T-helper 17 cell (primary cell): ENCODE data around the gene SERP2. TPM values are rescaled to one million over a fixed set of nuclear protein-coding genes. Genes with fewer than 3 reads are reported as not detected.

Source experiments
- ATAC-seq: fragments of 150-1000 bp; cut with Tn5 transposase; 2 replicates; pipeline ENCODE4 v1.10.0; 2021; ENCODE audit warnings: mild to moderate bottlenecking, moderate library complexity
- DNase-seq, 3 donors: peaks; one replicate each; pipeline versions ENCODE4 v3.0.0 to v3.0.0-alpha.2; 2020 to 2021
- H3K9me3 ChIP-seq: one replicate; pipeline ENCODE4 v1.7.0; 2013; ENCODE audit warnings: low read length, mild to moderate bottlenecking; ENCODE audit not compliant: control insufficient read depth, poor library complexity, severe bottlenecking
- H3K27ac Mint-ChIP-seq: one replicate; pipeline ENCODE4 v1.8.0; 2022; ENCODE audit warnings: mild to moderate bottlenecking, moderate library complexity, mixed read lengths
- H3K27me3 Mint-ChIP-seq: one replicate; pipeline ENCODE4 v1.8.0; 2022; ENCODE audit warnings: mixed read lengths
- H3K36me3 Mint-ChIP-seq: one replicate; pipeline ENCODE4 v1.8.0; 2022; ENCODE audit warnings: low read depth, mixed read lengths
- H3K4me1 Mint-ChIP-seq: one replicate; pipeline ENCODE4 v1.8.0; 2022; ENCODE audit warnings: mild to moderate bottlenecking, mixed read lengths
- H3K4me3 Mint-ChIP-seq: one replicate; pipeline ENCODE4 v1.8.0; 2022; ENCODE audit warnings: mild to moderate bottlenecking, moderate library complexity, mixed read lengths
- total RNA-seq, 4 donors: library from RNA in 2 of 4; stranded (reverse) in 2 of 4; gene quantifications; one replicate each; pipeline ENCODE4 v1.2.3 and lab custom pipeline; 2022 to 2026

SERP2 gene
- total RNA-seq, 2 donors from 2014 or later: not detected

DNA sequence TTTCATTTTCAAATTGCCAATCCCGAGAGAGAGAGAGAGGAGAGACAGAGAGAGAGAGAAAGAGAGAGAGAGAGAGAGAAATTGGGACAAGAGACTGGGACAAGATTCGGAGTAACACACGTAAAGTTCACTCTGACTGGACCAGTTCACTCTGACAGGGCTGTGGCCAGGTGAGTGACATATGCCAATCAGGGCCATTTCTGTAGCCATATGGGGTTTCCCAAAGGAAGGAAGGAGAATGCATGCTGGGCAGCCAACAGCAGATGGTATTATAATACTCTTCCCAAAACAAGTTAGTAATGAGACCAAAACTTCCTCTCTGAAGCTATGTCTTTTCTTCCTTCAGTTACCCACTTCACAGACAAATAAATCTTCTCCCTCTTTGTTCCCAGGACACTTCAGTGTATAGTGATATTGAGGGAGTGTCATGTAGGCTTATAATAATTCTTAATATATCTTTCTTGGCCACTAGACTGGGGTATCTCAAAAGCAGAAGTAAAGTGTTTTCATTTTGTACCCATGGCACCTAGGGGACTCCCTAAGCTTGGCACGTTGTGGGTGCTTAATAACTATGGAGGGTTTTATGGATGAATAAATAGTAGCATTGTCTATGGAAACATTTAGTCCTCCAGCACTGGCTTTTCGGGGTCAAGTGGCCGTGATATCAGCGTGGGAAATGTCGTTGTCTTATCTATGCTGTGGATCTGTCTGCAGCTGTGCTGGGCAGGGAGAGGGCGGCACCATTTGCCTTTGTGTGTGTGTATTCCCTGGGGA is 51.6 kb downstream of the SERP2 start:
- H3K36me3 Mint-ChIP-seq: peaks cover 5% of the 10 kb centered on the region
- H3K9me3 ChIP-seq: no peaks in the 10 kb centered on the region
- ATAC-seq (no peak), DNase-seq (no peak)
- H3K4me3 Mint-ChIP-seq: no peak overlapping the region
- no peak overlapping the region for H3K27ac Mint-ChIP-seq
- H3K4me1 Mint-ChIP-seq: peaks cover 6% of the 10 kb centered on the region
- peaks cover 58% of the 10 kb centered on the region for H3K27me3 Mint-ChIP-seq

- DNase-seq (no peak), ATAC-seq (no peak)
- Mint-ChIP-seq H3K4me3 (no peak overlapping the region), H3K36me3 (peaks cover 5% of the 10 kb centered on the region), H3K27me3 (peaks cover 56% of the 10 kb centered on the region), H3K27ac (no peak overlapping the region), H3K4me1 (peaks cover 6% of the 10 kb centered on the region)
- H3K9me3 ChIP-seq: no peaks in the 10 kb centered on the region
Measured at GRCh38 chr13:44425815-44426078, 52.1 kb downstream of the SERP2 start.

- DNase-seq (no peak), ATAC-seq (no peak)
- no peaks in the 10 kb centered on the region for H3K9me3 ChIP-seq
- Mint-ChIP-seq H3K4me3 (no peak overlapping the region), H3K4me1 (peaks cover 6% of the 10 kb centered on the region), H3K27ac (no peak overlapping the region), H3K36me3 (peaks cover 5% of the 10 kb centered on the region), H3K27me3 (peaks cover 49% of the 10 kb centered on the region)
Measured at GRCh38 chr13:44426461-44426860, 52.8 kb downstream of the SERP2 start.

DNA sequence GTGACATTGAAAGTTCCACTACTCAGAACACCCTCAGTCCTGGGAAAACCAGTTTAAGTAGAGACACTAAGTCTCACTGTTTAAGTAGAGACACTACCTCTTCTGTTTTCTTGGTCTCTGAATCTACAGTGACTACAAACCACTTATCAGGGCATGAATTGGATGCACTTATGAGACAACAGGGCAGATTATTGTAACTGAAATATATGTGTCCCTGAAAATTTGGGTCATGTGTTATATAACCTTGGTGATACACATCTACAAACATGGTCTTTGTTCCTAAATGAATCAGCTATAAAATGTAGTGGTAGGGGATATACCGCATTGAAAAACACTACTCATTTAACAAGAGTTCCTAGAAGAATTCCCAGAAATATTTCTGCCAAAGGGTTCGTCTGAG is 55.7 kb downstream of the SERP2 start:
- H3K4me3 Mint-ChIP-seq: no peak overlapping the region
- H3K9me3 ChIP-seq: no peaks in the 10 kb centered on the region
- H3K36me3 Mint-ChIP-seq: no peaks in the 10 kb centered on the region
- DNase-seq (no peak), ATAC-seq (no peak)
- peaks cover 21% of the 10 kb centered on the region for H3K27me3 Mint-ChIP-seq
- peaks cover 3% of the 10 kb centered on the region for H3K4me1 Mint-ChIP-seq
- H3K27ac Mint-ChIP-seq: no peak overlapping the region

DNA sequence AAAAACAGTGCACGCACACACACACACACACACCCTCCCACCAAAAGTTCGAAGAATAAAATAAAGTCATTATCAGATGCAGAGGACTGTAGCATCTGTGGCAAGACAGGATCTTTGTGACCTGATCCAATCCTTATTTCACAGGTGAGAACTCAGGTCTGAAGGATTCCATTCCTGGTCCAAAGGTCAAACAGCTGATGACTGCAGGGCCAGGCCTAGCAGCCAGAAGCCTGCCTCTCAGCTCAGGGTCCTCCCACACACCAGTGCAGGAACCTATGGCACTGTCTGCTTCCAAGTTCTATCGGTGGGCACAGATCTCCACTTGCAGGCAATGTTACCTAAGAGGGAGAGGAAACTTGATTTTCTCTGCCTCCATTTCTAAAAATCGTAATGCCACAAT is 57.5 kb downstream of the SERP2 start:
- Mint-ChIP-seq H3K36me3 (no peaks in the 10 kb centered on the region), H3K27me3 (peaks cover 3% of the 10 kb centered on the region), H3K4me3 (no peak overlapping the region), H3K27ac (no peak overlapping the region), H3K4me1 (peaks cover 4% of the 10 kb centered on the region)
- DNase-seq: no peak
- no peaks in the 10 kb centered on the region for H3K9me3 ChIP-seq
- ATAC-seq: no peak

DNA sequence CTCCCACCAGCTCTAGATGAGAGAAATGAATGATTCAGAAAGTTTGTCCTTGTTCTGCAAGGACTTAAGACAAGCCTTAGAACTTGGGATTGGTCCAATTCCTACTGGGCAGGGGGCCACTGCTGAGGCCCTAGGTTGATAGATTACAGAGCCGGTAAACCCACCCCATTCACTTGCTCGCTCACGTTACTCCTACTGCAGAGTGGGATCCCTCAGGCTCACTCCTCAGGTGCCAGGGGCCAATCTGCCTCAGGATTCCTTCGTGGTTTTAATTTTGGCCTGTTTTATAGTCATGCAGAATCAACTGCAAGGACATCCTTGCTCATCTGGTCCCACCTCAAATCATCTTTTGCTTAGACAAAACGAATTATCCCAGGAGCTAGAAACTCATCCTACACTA is 59.0 kb downstream of the SERP2 start:
- Mint-ChIP-seq H3K4me1 (peaks cover 12% of the 10 kb centered on the region), H3K4me3 (no peak overlapping the region), H3K27me3 (no peaks in the 10 kb centered on the region), H3K27ac (no peak overlapping the region), H3K36me3 (no peaks in the 10 kb centered on the region)
- no peak for ATAC-seq
- no peak for DNase-seq
- no peaks in the 10 kb centered on the region for H3K9me3 ChIP-seq

DNA sequence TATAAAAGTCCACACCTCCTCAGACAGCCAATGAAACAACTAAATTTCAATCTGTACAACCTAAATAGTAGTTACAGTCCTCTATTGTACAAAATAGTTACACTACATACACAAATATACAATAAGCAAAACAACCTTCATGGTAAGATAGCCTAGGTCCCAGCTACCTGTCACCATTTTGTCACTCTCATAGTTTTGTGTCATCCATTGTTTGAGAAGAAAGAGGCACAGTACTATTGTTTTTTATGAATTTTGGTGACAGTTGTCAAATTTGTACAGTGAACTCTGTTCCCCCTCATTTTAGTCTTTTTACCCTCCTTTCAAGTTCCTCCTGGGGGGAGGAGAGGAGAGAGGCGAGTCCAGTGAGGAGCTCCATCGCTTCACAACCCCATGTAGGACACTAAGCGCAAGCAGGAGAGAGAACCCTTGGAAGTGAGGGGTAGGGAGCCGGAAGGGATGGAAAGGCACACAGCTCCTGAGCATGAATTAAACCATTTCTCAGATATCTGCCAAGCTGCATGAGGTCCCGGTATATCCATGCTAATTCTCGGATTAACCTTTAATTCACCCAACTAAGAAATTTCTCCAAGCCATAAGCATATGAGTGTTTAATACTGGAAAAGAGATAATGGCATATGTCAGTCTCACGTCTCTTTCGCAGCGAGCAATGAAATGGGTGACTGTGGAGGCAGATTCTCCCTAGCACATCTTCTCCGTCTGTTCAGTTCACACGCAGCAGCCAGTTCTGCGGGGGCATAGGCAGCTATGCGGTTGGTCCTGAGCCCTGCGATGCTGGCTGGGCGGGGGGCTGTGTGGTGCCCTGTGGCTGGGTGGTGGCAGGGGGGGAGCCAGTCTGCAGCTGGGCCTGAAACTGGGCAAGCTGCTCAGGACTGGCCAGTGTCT is 60.5 kb downstream of the SERP2 start:
- ATAC-seq (no peak), DNase-seq (no peak)
- Mint-ChIP-seq H3K27me3 (peaks cover 4% of the 10 kb centered on the region), H3K4me3 (peak overlapping the region; percentile 90), H3K27ac (peak overlapping the region; percentile 75), H3K36me3 (no peaks in the 10 kb centered on the region), H3K4me1 (peaks cover 16% of the 10 kb centered on the region)
- no peaks in the 10 kb centered on the region for H3K9me3 ChIP-seq

DNA sequence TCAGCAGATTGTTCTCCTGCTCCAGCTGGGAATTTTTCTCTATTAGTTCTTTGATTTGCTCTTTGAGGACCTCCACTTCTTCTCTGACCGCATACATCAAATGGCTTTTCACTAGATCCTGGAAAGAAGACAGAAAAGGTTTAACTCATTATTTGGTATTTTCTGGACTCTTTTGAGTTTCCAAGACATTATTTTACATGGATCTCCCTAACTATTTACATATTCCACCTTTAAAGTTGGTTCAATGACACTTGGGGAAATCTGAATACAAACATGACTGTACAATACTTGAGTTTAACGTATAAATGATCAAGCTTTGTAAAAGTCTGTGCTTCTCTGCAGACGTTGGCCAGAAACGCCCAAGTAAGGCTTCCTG is 61.1 kb downstream of the SERP2 start:
- no peaks in the 10 kb centered on the region for H3K36me3 Mint-ChIP-seq
- DNase-seq (no peak), ATAC-seq (no peak)
- H3K27ac Mint-ChIP-seq: peak overlapping the region; percentile 96
- peak overlapping the region; percentile 90 for H3K4me3 Mint-ChIP-seq
- H3K4me1 Mint-ChIP-seq: peaks cover 16% of the 10 kb centered on the region
- peaks cover 4% of the 10 kb centered on the region for H3K27me3 Mint-ChIP-seq
- H3K9me3 ChIP-seq: no peaks in the 10 kb centered on the region

GRCh38 chr13:44435142-44435918 is 61.7 kb downstream of the SERP2 start:
- Mint-ChIP-seq H3K36me3 (no peaks in the 10 kb centered on the region), H3K4me1 (peaks cover 16% of the 10 kb centered on the region), H3K27ac (peak overlapping the region; percentile 96), H3K4me3 (peak overlapping the region; percentile 90), H3K27me3 (peaks cover 4% of the 10 kb centered on the region)
- no peaks in the 10 kb centered on the region for H3K9me3 ChIP-seq
- DNase-seq (peak; percentile 68 to 82 (median 79)), ATAC-seq (peak; percentile 88)

- DNase-seq (no peak), ATAC-seq (no peak)
- peaks cover 4% of the 10 kb centered on the region for H3K27me3 Mint-ChIP-seq
- peaks cover 2% of the 10 kb centered on the region for H3K36me3 Mint-ChIP-seq
- H3K4me3 Mint-ChIP-seq: peak overlapping the region; percentile 90
- H3K27ac Mint-ChIP-seq: peak overlapping the region; percentile 96
- no peaks in the 10 kb centered on the region for H3K9me3 ChIP-seq
- H3K4me1 Mint-ChIP-seq: peaks cover 18% of the 10 kb centered on the region
Measured at GRCh38 chr13:44435919-44436510, 62.4 kb downstream of the SERP2 start.

GRCh38 chr13:44436589-44437337 is 63.1 kb downstream of the SERP2 start:
- H3K36me3 Mint-ChIP-seq: peaks cover 2% of the 10 kb centered on the region
- peak overlapping the region; percentile 96 for H3K27ac Mint-ChIP-seq
- H3K4me3 Mint-ChIP-seq: peak overlapping the region; percentile 90
- peaks cover 18% of the 10 kb centered on the region for H3K4me1 Mint-ChIP-seq
- no peaks in the 10 kb centered on the region for H3K9me3 ChIP-seq
- ATAC-seq: peak; percentile 35
- H3K27me3 Mint-ChIP-seq: peaks cover 4% of the 10 kb centered on the region
- peak in 2 of 3 donors; percentile 46 to 47 for DNase-seq
